Astrocyte (in vitro differentiated cells and primary cell): Measurements from ENCODE around the gene ICA1. TPM values are rescaled to one million over a fixed set of nuclear protein-coding genes. Genes with fewer than 3 reads are reported as not detected.
A peak's percentile ranks its signal among the peaks of the same experiment; 100 is the strongest.

Experiments
- DNase-seq: peaks from one replicate; pipeline ENCODE4 v3.0.0-alpha.2; 2010; ENCODE audit warnings: low read depth
- FAIRE-seq: peaks from 2 replicates; lab custom pipeline; 2011; peaks lifted over from hg19 to GRCh38; lab: Jason Lieb, UNC
- H2AFZ ChIP-seq: 2 replicates; pipeline ENCODE4 v1.6.0; 2012; ENCODE audit warnings: low read depth, low read length, inconsistent platforms
- H3K27ac ChIP-seq: 2 replicates; pipeline ENCODE4 v1.5.1; 2011; ENCODE audit warnings: low read depth, low read length, inconsistent platforms
- H3K27me3 ChIP-seq: 2 replicates; pipeline ENCODE4 v1.6.0; 2011; ENCODE audit warnings: low read length, inconsistent platforms; ENCODE audit not compliant: insufficient read depth
- H3K36me3 ChIP-seq: 2 replicates; pipeline ENCODE4 v1.5.1; 2011; ENCODE audit warnings: low read length, inconsistent platforms; ENCODE audit not compliant: insufficient read depth
- H3K4me1 ChIP-seq: 2 replicates; pipeline ENCODE4 v1.5.1; 2011; ENCODE audit warnings: low read length, inconsistent platforms; ENCODE audit not compliant: insufficient read depth
- H3K4me2 ChIP-seq: 2 replicates; pipeline ENCODE4 v1.6.0; 2012; ENCODE audit warnings: low read length, inconsistent platforms
- H3K4me3 ChIP-seq: 2 replicates; pipeline ENCODE4 v1.5.1; 2011; ENCODE audit warnings: low read depth, mild to moderate bottlenecking, low read length, inconsistent platforms; ENCODE audit not compliant: insufficient read depth
- H3K79me2 ChIP-seq: 2 replicates; pipeline ENCODE4 v1.6.0; 2012; ENCODE audit warnings: mild to moderate bottlenecking, low read length, inconsistent platforms; ENCODE audit not compliant: insufficient read depth
- H3K9ac ChIP-seq: 2 replicates; pipeline ENCODE4 v1.6.0; 2012; ENCODE audit warnings: mild to moderate bottlenecking, low read length, inconsistent platforms
- H3K9me3 ChIP-seq: 2 replicates; pipeline ENCODE4 v1.5.1; 2012; ENCODE audit warnings: low read depth, mild to moderate bottlenecking, low read length, inconsistent platforms; ENCODE audit not compliant: insufficient read depth
- H4K20me1 ChIP-seq: 2 replicates; pipeline ENCODE4 v1.6.0; 2012; ENCODE audit warnings: low read length, inconsistent platforms; ENCODE audit not compliant: insufficient read depth
- H3K27ac Mint-ChIP-seq: one replicate; pipeline ENCODE4 v1.8.0; 2021; ENCODE audit warnings: mild to moderate bottlenecking, mixed read lengths; ENCODE audit not compliant: unreplicated experiment
- H3K27me3 Mint-ChIP-seq: one replicate; pipeline ENCODE4 v1.8.0; 2021; ENCODE audit warnings: low read depth, mixed read lengths; ENCODE audit not compliant: unreplicated experiment
- H3K36me3 Mint-ChIP-seq: one replicate; pipeline ENCODE4 v1.8.0; 2021; ENCODE audit warnings: low read depth, mixed read lengths; ENCODE audit not compliant: unreplicated experiment
- H3K4me1 Mint-ChIP-seq: one replicate; pipeline ENCODE4 v1.8.0; 2021; ENCODE audit warnings: low read depth, mixed read lengths; ENCODE audit not compliant: unreplicated experiment
- H3K4me3 Mint-ChIP-seq: one replicate; pipeline ENCODE4 v1.8.0; 2021; ENCODE audit warnings: mild to moderate bottlenecking, moderate library complexity, mixed read lengths; ENCODE audit not compliant: unreplicated experiment
- H3K9me3 Mint-ChIP-seq: one replicate; pipeline ENCODE4 v1.8.0; 2021; ENCODE audit warnings: mild to moderate bottlenecking, mixed read lengths; ENCODE audit not compliant: unreplicated experiment
- CTCF ChIP-seq: IDR thresholded peaks from 2 replicates; pipeline ENCODE4 v1.5.1; 2011; ENCODE audit warnings: low read depth, mild to moderate bottlenecking, inconsistent platforms, low read length, moderate library complexity; ENCODE audit not compliant: insufficient read depth
- EZH2 ChIP-seq: IDR thresholded peaks from 2 replicates; pipeline ENCODE4 v1.6.1; 2012; ENCODE audit warnings: mild to moderate bottlenecking, low read length, inconsistent platforms; ENCODE audit not compliant: insufficient read depth
- total RNA-seq: library from RNA; stranded (reverse); gene quantifications from 2 replicates; pipeline ENCODE4 v1.2.1, GENCODE V29; 2021

Gene ICA1
- total RNA-seq, 1 donor from 2014 or later, result 8.0 TPM

GRCh38 chr7:8260871-8261694, 884 bp downstream of the ICA1 start:
- DNase-seq (no peak), FAIRE-seq (no peak)
- Histone ChIP-seq H3K9me3 (no peaks in the 10 kb centered on the region), H3K4me1 (no peaks in the 10 kb centered on the region), H3K4me3 (peak overlapping the region; percentile 65), H3K27ac (no peak overlapping the region), H3K36me3 (no peaks in the 10 kb centered on the region), H3K9ac (peak overlapping the region; percentile 66), H3K4me2 (peak overlapping the region; percentile 84), H3K27me3 (peaks cover 17% of the 10 kb centered on the region), H3K79me2 (no peaks in the 10 kb centered on the region), H4K20me1 (no peaks in the 10 kb centered on the region), H2AFZ (peak overlapping the region; percentile 83)
- TF ChIP-seq CTCF (no peak), EZH2 (no peak)
- Mint-ChIP-seq H3K4me1 (no peaks in the 10 kb centered on the region), H3K4me3 (peak overlapping the region; percentile 89), H3K27ac (peak overlapping the region; percentile 21), H3K9me3 (no peaks in the 10 kb centered on the region), H3K36me3 (no peaks in the 10 kb centered on the region), H3K27me3 (no peaks in the 10 kb centered on the region)

- FAIRE-seq, result no peak
- H3K4me3 Mint-ChIP-seq, result no peak overlapping the region
- Histone ChIP-seq H3K27me3 (peaks cover 17% of the 10 kb centered on the region), H3K9ac (no peak overlapping the region), H3K4me1 (no peaks in the 10 kb centered on the region), H2AFZ (no peak overlapping the region), H3K4me3 (no peak overlapping the region), H3K27ac (no peak overlapping the region), H4K20me1 (no peaks in the 10 kb centered on the region), H3K4me2 (no peak overlapping the region), H3K36me3 (no peaks in the 10 kb centered on the region), H3K79me2 (no peaks in the 10 kb centered on the region), H3K9me3 (no peaks in the 10 kb centered on the region)
- DNase-seq, result no peak
- H3K9me3 Mint-ChIP-seq, result no peaks in the 10 kb centered on the region
- TF ChIP-seq EZH2, result no peak
- no peak for TF ChIP-seq CTCF
- no peak overlapping the region for H3K27ac Mint-ChIP-seq
- no peaks in the 10 kb centered on the region for H3K4me1 Mint-ChIP-seq
- H3K27me3 Mint-ChIP-seq, result no peaks in the 10 kb centered on the region
- no peaks in the 10 kb centered on the region for H3K36me3 Mint-ChIP-seq
Observed at GRCh38 chr7:8259586-8260222, 2.3 kb downstream of the ICA1 start.
